GM12801 (cell line): ENCODE measurements around the gene SLC26A4.

Source experiments
- CTCF ChIP-seq: IDR thresholded peaks from one replicate; pipeline ENCODE4 v1.5.1; 2011; ENCODE audit warnings: control low read depth; ENCODE audit not compliant: insufficient read length; ENCODE audit errors: extremely low read depth

Gene SLC26A4

DNA sequence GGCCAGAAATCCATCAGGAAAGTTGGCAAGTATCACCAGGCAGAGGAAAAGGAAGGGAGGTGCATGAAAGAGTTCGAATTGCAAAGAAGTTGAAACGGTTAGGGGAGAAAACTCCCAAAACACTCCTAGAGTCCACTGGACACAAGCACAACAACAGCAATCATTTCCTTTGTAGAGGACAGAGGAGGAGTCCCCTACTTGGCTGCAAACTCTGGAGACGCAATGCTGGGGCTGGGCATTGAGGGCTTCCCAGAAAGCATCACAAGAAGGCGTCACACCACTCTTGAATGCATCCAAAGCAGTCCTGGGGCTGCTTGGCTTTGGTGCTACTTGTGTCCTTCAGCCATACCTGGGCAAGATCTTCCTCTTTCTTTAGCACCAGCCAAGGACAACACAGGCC lies 18.1 kb upstream of the SLC26A4 start:
- TF ChIP-seq CTCF = no peak

GRCh38 chr7:107643407-107643806 lies 17.2 kb upstream of the SLC26A4 start:
- TF ChIP-seq CTCF = no peak

DNA sequence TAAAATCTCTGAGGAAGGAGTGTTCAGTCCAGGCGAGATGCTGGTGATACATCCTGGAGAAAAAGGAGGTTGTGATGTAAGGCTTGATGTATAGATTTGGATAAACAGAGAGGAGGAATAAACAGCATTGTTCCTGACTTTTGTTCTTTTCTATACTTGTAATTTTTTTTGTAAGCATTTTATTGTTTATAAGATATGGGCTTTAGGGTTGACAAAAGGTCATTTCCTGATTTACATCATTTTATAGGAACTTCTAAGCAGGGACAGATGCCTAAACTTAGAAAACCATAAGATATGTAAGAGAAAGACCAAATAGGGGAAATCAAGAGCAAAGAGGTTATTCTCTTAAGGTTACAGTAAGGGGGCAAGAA lies 16.7 kb upstream of the SLC26A4 start:
- no peak for TF ChIP-seq CTCF

GRCh38 chr7:107644309-107644974 lies 16.2 kb upstream of the SLC26A4 start:
- TF ChIP-seq CTCF = no peak

GRCh38 chr7:107652642-107653041 lies 8.0 kb upstream of the SLC26A4 start:
- no peak for TF ChIP-seq CTCF

DNA sequence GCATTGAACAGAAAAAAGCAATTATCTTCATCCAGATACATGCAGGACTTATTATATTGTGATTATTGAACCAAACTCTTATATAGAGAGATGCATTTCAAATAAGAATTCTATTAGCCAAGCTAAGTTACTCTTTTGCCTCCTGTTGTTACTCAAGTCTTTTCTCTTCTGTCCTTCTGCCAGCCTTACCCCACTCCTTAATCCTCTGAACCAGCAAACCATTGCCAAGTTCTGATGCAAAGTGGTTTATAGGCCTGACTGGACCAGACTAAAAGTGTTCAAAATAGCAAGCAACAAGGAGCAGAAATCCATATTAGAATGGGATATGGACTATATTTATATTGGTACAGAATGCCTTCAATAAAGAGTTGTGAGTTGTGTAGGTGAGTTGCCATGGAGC lies 2.2 kb upstream of the SLC26A4 start:
- TF ChIP-seq CTCF = no peak

DNA sequence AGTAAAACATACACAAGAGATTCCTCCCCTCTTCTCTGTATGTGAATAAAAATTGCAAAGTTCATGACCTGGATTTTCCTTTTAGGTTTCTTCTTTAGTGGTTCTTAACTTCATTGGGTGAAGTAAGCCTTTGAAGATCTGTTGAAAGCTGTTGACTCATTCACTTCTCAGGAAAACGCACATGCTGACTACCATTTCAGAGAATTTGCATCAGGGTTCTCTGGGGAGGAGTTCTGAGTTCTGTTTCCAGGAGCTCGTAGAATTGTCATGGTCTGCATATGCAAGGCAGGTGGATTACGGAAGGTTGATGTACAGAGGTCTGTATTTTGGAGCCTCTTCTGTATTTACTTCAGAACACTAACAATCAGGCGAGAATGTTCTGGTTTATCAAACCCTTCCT lies 962 bp upstream of the SLC26A4 start:
- TF ChIP-seq CTCF = no peak
